ENCODE measurements around the gene KIAA1586. TPM values are rescaled to one million over a fixed set of nuclear protein-coding genes. Genes with fewer than 3 reads are reported as not detected.
A peak's percentile ranks its signal among the peaks of the same experiment; 100 is the strongest.

Gene KIAA1586
- total and polyA plus RNA-seq, 4 donors, result 2.0 to 24.8 (median 6.3) TPM

DNA sequence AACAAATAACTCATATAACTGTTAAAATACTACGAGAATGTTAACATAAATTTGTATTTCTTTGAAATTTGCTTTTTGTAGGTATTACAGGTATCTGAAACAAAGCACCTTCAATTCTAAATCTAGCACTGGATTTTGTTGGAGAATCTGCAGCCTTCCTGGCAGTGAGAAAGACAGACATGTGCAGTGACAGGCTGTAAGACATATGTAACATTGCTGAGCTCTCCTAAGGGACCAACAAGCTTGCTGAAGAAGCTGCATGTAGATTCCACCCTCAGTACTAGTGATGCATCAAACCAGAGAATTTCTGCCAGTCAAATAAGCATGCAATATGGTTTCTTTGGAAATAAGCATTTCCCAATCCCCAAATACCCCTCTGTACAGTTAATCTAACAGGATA, 20.5 kb upstream of the KIAA1586 start:
- no peak overlapping the region for H3K9ac ChIP-seq (ENCODE audit: insufficient read depth in 1 of 2, low read length in 2 of 2)
- no peaks in the 10 kb centered on the region for H3K27me3 ChIP-seq (ENCODE audit: control insufficient read depth in 3 of 3, insufficient read depth in 3 of 3, low read length in 2 of 3)
- 80 to 91% methylated on average over 1 of the region's 1 CpG for WGBS, 2 donors
- TF ChIP-seq, protein P1, sequence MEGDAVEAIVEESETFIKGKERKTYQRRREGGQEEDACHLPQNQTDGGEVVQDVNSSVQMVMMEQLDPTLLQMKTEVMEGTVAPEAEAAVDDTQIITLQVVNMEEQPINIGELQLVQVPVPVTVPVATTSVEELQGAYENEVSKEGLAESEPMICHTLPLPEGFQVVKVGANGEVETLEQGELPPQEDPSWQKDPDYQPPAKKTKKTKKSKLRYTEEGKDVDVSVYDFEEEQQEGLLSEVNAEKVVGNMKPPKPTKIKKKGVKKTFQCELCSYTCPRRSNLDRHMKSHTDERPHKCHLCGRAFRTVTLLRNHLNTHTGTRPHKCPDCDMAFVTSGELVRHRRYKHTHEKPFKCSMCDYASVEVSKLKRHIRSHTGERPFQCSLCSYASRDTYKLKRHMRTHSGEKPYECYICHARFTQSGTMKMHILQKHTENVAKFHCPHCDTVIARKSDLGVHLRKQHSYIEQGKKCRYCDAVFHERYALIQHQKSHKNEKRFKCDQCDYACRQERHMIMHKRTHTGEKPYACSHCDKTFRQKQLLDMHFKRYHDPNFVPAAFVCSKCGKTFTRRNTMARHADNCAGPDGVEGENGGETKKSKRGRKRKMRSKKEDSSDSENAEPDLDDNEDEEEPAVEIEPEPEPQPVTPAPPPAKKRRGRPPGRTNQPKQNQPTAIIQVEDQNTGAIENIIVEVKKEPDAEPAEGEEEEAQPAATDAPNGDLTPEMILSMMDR (IDR thresholded peaks at IDR 0.05; ENCODE audit: control extremely low read depth, extremely low read depth), result no peak
- H3K27ac ChIP-seq (ENCODE audit: low read depth in 1 of 2, low read length in 1 of 2), result no peak overlapping the region
- DNase-seq, result peak in 1 of 3 donors; percentile 11
- ATAC-seq (ENCODE audit: insufficient read depth, low FRiP score), result no peak
- H3K4me3 ChIP-seq, result no peak overlapping the region
- H3K36me3 ChIP-seq (ENCODE audit: control insufficient read depth in 4 of 4, insufficient read depth in 4 of 4, low read length in 4 of 4), result no peaks in the 10 kb centered on the region
- no peaks in the 10 kb centered on the region for H3K4me1 ChIP-seq (ENCODE audit: control insufficient read depth in 5 of 5, insufficient read depth in 5 of 5, low read length in 5 of 5)
- peaks cover 0 to 3% (median 3%) of the 10 kb centered on the region in 4 donors for H3K9me3 ChIP-seq (ENCODE audit: control insufficient read depth in 4 of 4, insufficient read depth in 3 of 4, low read length in 3 of 4)

DNA sequence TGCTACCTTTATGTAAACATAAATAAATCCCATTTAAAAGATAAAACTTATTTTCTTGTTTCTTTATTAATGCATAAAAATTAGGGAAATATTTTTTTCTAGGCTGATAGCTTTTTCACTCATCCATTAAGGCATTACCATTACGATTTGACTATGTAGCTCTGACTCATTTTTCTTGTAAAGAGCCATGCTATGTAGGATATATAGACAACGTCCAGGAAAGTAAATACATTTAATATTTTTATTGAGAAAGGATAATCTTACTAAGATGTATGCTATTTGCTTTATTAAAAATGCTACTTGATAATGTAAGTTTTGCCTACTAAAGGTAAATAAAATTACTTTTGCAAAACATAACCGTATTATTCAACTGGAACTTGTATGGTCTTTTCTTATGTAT, 19.2 kb upstream of the KIAA1586 start:
- Histone ChIP-seq H3K4me1 (ENCODE audit: control insufficient read depth in 5 of 5, insufficient read depth in 5 of 5, low read length in 5 of 5) (no peaks in the 10 kb centered on the region), H3K27me3 (ENCODE audit: control insufficient read depth in 3 of 3, insufficient read depth in 3 of 3, low read length in 2 of 3) (no peaks in the 10 kb centered on the region), H3K4me3 (no peak overlapping the region), H3K9ac (ENCODE audit: insufficient read depth in 1 of 2, low read length in 2 of 2) (no peak overlapping the region), H3K9me3 (ENCODE audit: control insufficient read depth in 4 of 4, insufficient read depth in 3 of 4, low read length in 3 of 4) (peaks cover 0 to 3% (median 3%) of the 10 kb centered on the region in 4 donors), H3K27ac (ENCODE audit: low read depth in 1 of 2, low read length in 1 of 2) (no peak overlapping the region), H3K36me3 (ENCODE audit: control insufficient read depth in 4 of 4, insufficient read depth in 4 of 4, low read length in 4 of 4) (no peaks in the 10 kb centered on the region)
- 89% methylated on average over 3 of the region's 3 CpGs for WGBS, 2 donors
- no peak for DNase-seq
- no peak for ATAC-seq (ENCODE audit: insufficient read depth, low FRiP score)
- TF ChIP-seq, protein P1 (IDR thresholded peaks at IDR 0.05; ENCODE audit: control extremely low read depth, extremely low read depth), result no peak

DNA sequence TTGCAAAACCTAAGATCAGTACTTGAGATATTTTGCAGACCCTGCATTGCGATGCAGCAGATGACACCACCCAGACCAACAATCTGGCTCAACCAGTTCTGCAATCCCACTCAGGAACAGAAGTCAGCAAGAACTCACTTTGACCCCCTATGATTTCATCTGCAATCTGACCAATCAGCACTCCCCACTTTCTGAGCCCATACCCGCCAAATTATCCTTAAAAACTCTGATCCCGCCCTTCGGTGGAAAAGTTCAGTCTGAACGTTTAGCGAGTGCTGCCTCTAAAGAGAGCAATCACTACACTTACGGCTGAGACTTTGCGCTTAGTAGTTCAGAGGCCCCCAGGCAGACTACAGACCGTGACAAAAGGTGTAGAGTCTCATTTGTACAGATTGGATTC, 17.3 kb upstream of the KIAA1586 start:
- WGBS, 2 donors, result 88 to 93% methylated on average over 9 of the region's 9 CpGs
- ATAC-seq (ENCODE audit: insufficient read depth, low FRiP score) (no peak), DNase-seq (no peak)
- no peaks in the 10 kb centered on the region for H3K4me1 ChIP-seq (ENCODE audit: control insufficient read depth in 5 of 5, insufficient read depth in 5 of 5, low read length in 5 of 5)
- H3K4me3 ChIP-seq, result no peak overlapping the region
- peaks cover 0 to 3% (median 3%) of the 10 kb centered on the region in 4 donors for H3K9me3 ChIP-seq (ENCODE audit: control insufficient read depth in 4 of 4, insufficient read depth in 3 of 4, low read length in 3 of 4)
- H3K27me3 ChIP-seq (ENCODE audit: control insufficient read depth in 3 of 3, insufficient read depth in 3 of 3, low read length in 2 of 3), result no peaks in the 10 kb centered on the region
- H3K9ac ChIP-seq (ENCODE audit: insufficient read depth in 1 of 2, low read length in 2 of 2), result no peak overlapping the region
- TF ChIP-seq, protein P1 (IDR thresholded peaks at IDR 0.05; ENCODE audit: control extremely low read depth, extremely low read depth), result no peak
- H3K27ac ChIP-seq (ENCODE audit: low read depth in 1 of 2, low read length in 1 of 2), result no peak overlapping the region
- H3K36me3 ChIP-seq (ENCODE audit: control insufficient read depth in 4 of 4, insufficient read depth in 4 of 4, low read length in 4 of 4), result no peaks in the 10 kb centered on the region

DNA sequence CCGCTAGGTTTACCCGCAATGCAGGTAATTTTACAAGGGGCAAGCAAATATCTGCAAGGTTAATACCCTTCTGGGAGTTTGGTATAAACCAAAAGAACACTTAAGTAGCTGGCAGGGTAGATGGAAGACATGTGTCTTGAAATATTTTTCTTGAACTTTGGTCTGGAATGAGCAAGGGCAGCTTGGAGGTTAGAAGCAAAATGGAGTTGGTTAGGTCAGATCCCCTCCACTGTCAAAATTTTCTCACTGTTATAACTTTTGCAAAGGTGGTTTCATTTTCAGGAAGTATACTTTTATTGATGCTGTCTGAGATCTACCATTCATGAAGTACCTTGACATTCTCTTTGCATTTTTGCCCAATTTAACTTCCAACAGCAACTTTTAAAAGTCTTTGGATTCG, 13.3 kb upstream of the KIAA1586 start:
- ATAC-seq (ENCODE audit: insufficient read depth, low FRiP score), result no peak
- no peak overlapping the region for H3K4me3 ChIP-seq
- 92 to 96% methylated on average over 3 of the region's 3 CpGs for whole genome bisulfite sequencing, 2 donors

More for the DNA sequence above, 13.3 kb upstream of the KIAA1586 start:
- Histone ChIP-seq H3K9me3 (ENCODE audit: control insufficient read depth in 4 of 4, insufficient read depth in 3 of 4, low read length in 3 of 4) (no peaks in the 10 kb centered on the region), H3K9ac (ENCODE audit: insufficient read depth in 1 of 2, low read length in 2 of 2) (no peak overlapping the region), H3K27me3 (ENCODE audit: control insufficient read depth in 3 of 3, insufficient read depth in 3 of 3, low read length in 2 of 3) (no peaks in the 10 kb centered on the region), H3K36me3 (ENCODE audit: control insufficient read depth in 4 of 4, insufficient read depth in 4 of 4, low read length in 4 of 4) (no peaks in the 10 kb centered on the region), H3K4me1 (ENCODE audit: control insufficient read depth in 5 of 5, insufficient read depth in 5 of 5, low read length in 5 of 5) (no peaks in the 10 kb centered on the region), H3K27ac (ENCODE audit: low read depth in 1 of 2, low read length in 1 of 2) (no peak overlapping the region)
- DNase-seq, result no peak
- TF ChIP-seq, protein P1 (IDR thresholded peaks at IDR 0.05; ENCODE audit: control extremely low read depth, extremely low read depth), result no peak

All from lung (tissue), 12 donors.